Astrocyte of the spinal cord (primary cell): ENCODE results near the gene SELENON.

ENCODE experiments used
- DNase-seq: peaks from one replicate; pipeline ENCODE4 v3.0.0; 2011; ENCODE audit warnings: low read depth, low spot score
- H3K4me3 ChIP-seq: 2 replicates; pipeline ENCODE4 v1.5.1; 2011; ENCODE audit warnings: low read depth, mild to moderate bottlenecking, low read length, moderate library complexity
- CTCF ChIP-seq: IDR thresholded peaks from 2 replicates; pipeline ENCODE4 v1.5.1; 2012; ENCODE audit warnings: low read depth, mild to moderate bottlenecking, low read length, inconsistent platforms
- in situ Hi-C: cut with HindIII; loops from 2 replicates; pipeline ENCODE4 v1.10.0; 2017; ENCODE audit warnings: low sequenced_read_pairs

SELENON gene

DNA sequence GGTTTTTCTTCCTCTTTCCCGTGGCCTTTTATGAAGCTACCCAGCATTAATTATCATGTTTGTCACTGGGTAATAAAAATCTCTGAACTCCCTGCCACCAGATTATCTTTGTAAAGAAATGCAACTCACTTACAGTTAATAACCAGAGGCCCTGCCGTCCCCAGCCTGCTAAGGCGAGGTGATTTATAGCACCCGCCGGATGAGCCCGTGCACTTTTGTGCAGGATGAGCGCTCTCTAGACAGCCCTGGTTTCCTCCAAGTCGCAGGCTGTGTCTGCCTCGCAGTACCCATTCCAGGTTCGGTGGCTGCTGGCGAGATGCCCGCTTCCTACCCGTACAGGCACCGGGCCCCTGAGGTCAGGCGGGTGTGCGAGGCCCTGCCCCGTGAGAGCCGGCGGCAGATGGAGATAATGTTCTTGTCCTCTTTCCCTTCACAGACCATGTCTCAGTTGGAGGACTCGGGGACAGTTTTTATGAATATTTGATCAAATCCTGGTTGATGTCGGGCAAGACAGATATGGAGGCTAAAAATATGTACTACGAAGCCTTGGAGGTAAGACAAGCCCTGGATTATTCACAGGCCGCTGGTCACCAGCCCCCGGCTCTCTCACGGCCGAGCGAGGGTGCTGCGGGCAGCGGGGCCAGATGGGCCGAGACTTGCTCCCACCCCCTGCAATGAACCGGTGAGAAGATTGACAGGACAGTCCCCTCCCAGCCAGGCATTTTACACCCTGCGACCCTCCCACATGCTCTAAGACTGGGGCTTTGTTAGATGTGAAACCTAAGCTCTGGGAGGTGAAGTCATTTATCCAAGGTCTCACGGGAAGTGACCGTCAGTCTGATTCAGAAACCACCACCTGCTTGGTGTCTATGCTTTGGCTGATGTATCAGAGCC lies 28.5 kb upstream of the SELENON start:
- no peak for DNase-seq
- in situ Hi-C loops = no loop called here
- no peak for TF ChIP-seq CTCF
- H3K4me3 ChIP-seq = no peak overlapping the region

GRCh38 chr1:25772164-25772563 lies 27.8 kb upstream of the SELENON start:
- no peak for TF ChIP-seq CTCF
- no peak for DNase-seq
- H3K4me3 ChIP-seq = no peak overlapping the region
- in situ Hi-C loops = no loop called here

DNA sequence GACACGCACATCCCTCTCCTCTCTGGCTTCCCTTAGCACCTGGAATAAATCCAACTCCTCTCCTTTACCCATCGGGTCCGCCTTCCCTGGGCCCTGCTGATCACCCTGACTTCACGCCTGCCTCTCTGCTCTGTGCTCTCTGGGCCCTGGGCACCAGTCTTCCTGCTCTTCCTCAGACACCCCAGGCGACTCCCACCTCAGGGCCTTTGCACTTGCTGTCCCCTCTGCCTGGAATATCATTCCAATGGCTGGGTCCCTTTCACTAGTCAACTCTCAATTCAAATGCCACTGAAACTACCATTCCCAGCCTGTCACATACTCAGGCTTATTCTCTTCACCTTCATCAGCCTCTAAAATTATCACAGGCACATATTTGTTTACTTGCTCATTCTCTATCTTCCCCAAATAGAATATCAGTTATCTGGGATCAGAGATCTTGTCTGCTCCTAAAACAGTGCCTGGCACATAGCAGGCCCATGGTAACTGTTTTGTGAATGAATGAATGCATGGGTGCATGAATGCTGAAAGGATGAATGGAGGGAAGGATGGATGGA lies 27.2 kb upstream of the SELENON start:
- in situ Hi-C loops = no loop called here
- DNase-seq = no peak
- TF ChIP-seq CTCF = no peak
- H3K4me3 ChIP-seq = no peak overlapping the region

GRCh38 chr1:25773441-25774125 lies 26.4 kb upstream of the SELENON start:
- no peak overlapping the region for H3K4me3 ChIP-seq
- in situ Hi-C loops = no loop called here
- no peak for TF ChIP-seq CTCF
- no peak for DNase-seq

- in situ Hi-C loops = no loop called here
- no peak for DNase-seq
- no peak overlapping the region for H3K4me3 ChIP-seq
- no peak for TF ChIP-seq CTCF
These were observed 25.7 kb upstream of the SELENON start for GRCh38 chr1:25774206-25774803.

GRCh38 chr1:25774921-25775771 lies 24.8 kb upstream of the SELENON start:
- in situ Hi-C loops = no loop called here
- DNase-seq = no peak
- H3K4me3 ChIP-seq = no peak overlapping the region
- TF ChIP-seq CTCF = no peak
